ENCODE measurements around the gene NAA10. TPM values are rescaled to one million over a fixed set of nuclear protein-coding genes. Genes with fewer than 3 reads are reported as not detected.

Gene NAA10
- total and polyA plus RNA-seq, 2 of the 13 experiments (the other 11 are each of a cell fraction or from before 2014, with no cell fraction given): 49.2 to 51.7 TPM

- WGBS (ENCODE audit: low lambda C conversion rate): 42% methylated on average over 10 of the region's 22 CpGs
Measured at GRCh38 chrX:153910446-153910845, 24.4 kb downstream of the NAA10 start.

More at GRCh38 chrX:153910446-153910845, 24.4 kb downstream of the NAA10 start:
- no peak overlapping the region for H3K9ac ChIP-seq (ENCODE audit: insufficient read depth, low read depth, low read length)
- no peaks in the 10 kb centered on the region for H3K36me3 ChIP-seq (replicated peaks in 1 of 2; ENCODE audit: control insufficient read depth in 1 of 2, insufficient read depth in 2 of 2, low read length in 2 of 2)
- peaks cover 5% of the 10 kb centered on the region for H3K4me1 ChIP-seq (ENCODE audit: insufficient read depth, low read length)
- no peaks in the 10 kb centered on the region for H3K79me2 ChIP-seq (ENCODE audit: insufficient read depth, low read length)
- in situ Hi-C loops (cut with HindIII; ENCODE audit: extremely low pct_ligation_motif_present, low pct_unique_long_range_greater_than_20kb): no loop called here
- no peak for FAIRE-seq
- ChIA-PET CTCF (ENCODE audit: low intra/inter-chr PET ratio, low total read pairs) (no interaction called here), POLR2A (interaction anchor here (1.0 kb wide), 1 partner anchor 17 kb away, joined by 4 read pairs; no protein-coding TSS in a partner anchor)
- DNase-seq (ENCODE audit: low spot score): no peak
- H3K27ac ChIP-seq (ENCODE audit: extremely low read length, insufficient read depth, low read length): no peak overlapping the region
- no peak overlapping the region for H3K4me3 ChIP-seq (replicated peaks in 1 of 3; ENCODE audit: insufficient read depth in 1 of 3, low read depth in 2 of 3, low read length in 3 of 3)
- no peak for ATAC-seq
- no peaks in the 10 kb centered on the region for H3K9me3 ChIP-seq (ENCODE audit: low read length)
- no peak for TF ChIP-seq KDM5A (IDR thresholded peaks at IDR 0.05; ENCODE audit: borderline replicate concordance, low read length)
- TF ChIP-seq, protein P1, sequence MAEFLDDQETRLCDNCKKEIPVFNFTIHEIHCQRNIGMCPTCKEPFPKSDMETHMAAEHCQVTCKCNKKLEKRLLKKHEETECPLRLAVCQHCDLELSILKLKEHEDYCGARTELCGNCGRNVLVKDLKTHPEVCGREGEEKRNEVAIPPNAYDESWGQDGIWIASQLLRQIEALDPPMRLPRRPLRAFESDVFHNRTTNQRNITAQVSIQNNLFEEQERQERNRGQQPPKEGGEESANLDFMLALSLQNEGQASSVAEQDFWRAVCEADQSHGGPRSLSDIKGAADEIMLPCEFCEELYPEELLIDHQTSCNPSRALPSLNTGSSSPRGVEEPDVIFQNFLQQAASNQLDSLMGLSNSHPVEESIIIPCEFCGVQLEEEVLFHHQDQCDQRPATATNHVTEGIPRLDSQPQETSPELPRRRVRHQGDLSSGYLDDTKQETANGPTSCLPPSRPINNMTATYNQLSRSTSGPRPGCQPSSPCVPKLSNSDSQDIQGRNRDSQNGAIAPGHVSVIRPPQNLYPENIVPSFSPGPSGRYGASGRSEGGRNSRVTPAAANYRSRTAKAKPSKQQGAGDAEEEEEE (CRISPR knock-in tag; IDR thresholded peaks at IDR 0.05; ENCODE audit: borderline replicate concordance): no peak
- TF ChIP-seq, protein P2, sequence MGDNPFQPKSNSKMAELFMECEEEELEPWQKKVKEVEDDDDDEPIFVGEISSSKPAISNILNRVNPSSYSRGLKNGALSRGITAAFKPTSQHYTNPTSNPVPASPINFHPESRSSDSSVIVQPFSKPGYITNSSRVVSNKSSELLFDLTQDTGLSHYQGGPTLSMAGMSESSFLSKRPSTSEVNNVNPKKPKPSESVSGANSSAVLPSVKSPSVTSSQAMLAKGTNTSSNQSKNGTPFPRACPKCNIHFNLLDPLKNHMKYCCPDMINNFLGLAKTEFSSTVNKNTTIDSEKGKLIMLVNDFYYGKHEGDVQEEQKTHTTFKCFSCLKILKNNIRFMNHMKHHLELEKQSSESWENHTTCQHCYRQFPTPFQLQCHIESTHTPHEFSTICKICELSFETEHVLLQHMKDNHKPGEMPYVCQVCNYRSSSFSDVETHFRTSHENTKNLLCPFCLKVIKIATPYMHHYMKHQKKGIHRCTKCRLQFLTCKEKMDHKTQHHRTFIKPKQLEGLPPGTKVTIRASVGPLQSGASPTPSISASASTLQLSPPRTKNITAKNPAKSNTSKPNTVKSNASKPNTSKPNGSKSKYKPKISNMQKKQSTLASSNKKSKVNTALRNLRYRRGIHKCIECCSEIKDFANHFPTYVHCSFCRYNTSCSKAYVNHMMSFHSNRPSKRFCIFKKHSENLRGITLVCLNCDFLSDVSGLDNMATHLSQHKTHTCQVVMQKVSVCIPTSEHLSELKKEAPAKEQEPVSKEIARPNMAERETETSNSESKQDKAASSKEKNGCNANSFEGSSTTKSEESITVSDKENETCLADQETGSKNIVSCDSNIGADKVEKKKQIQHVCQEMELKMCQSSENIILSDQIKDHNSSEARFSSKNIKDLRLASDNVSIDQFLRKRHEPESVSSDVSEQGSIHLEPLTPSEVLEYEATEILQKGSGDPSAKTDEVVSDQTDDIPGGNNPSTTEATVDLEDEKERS (CRISPR knock-in tag; IDR thresholded peaks at IDR 0.05): no peak
- no peak for TF ChIP-seq PHF20 (CRISPR knock-in tag; IDR thresholded peaks at IDR 0.05)
- TF ChIP-seq BCLAF1 (IDR thresholded peaks at IDR 0.05): no peak
- no peaks in the 10 kb centered on the region for H4K20me1 ChIP-seq (ENCODE audit: insufficient read depth, low read length)
- no peak overlapping the region for H3K4me2 ChIP-seq (ENCODE audit: low read depth, low read length)
- intact Hi-C loops (cut with micrococcal nuclease; ENCODE audit: unreplicated experiment): no loop called here
- no peak overlapping the region for H2AFZ ChIP-seq (ENCODE audit: low read length)
- peaks cover 0 to 4% of the 10 kb centered on the region in 2 experiments; a peak in 2 of 5 replicates for H3K27me3 ChIP-seq (ENCODE audit: control insufficient read depth in 1 of 2, insufficient read depth in 2 of 2, low read length in 2 of 2)
- no TSS peak for BruUV-seq (replicated peaks)
